Measurements from ENCODE around the gene TSHZ2. TPM values are rescaled to one million over a fixed set of nuclear protein-coding genes. Genes with fewer than 3 reads are reported as not detected.
"Not testable (repeated sequence)": the region's sequence is repeated elsewhere in the genome, so short reads cannot be mapped to it uniquely, and the experiment has no call there.

TSHZ2 gene
- polyA plus RNA-seq, 3 donors, result 1.2 to 47.5 (median 15.8) TPM

DNA sequence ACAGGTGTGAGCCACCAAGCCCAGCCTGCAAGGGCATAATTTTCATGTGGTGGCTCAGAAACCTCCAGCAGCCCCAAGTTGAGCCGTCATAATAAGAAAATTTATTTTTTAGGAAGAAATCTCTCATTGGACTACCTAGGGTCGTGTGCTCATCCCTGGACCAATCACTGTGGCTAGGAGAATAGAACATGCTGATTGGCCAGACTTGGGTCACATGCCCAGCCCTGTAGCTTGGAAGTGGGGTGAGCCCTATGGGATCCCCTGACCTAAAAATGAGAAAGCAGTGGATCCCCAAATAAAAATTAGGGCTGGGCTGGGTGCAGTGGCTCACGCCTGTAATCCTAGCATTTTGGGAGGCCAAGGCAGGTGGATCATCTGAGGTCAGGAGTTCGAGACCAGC lies 466.2 kb downstream of the TSHZ2 start:
- 84 to 89% (median 86%) methylated on average over 4 of the region's 4 CpGs for WGBS, 3 donors
- no peak overlapping the region for H3K27ac ChIP-seq (ENCODE audit: low read depth, low read length)

DNA sequence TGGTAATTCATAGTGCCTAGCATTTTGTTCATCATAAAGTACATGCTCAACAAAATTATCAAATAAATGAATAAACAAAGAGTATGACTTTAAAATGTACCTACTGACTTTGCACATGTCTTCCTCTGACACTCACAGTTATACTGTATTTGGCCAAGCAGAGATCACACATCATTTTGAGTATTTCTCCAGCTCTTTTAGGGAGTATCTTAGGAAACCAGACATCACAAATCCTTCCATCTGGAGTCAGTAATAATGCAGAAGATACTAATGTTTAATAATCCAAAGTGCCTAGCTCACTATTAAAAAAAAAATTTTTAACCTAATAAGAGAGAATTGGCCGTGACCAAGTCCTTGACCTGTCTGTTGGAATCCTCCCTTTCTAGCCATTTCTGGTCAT lies 466.9 kb downstream of the TSHZ2 start:
- 76 to 95% (median 95%) methylated on average over 1 of the region's 1 CpG for WGBS, 3 donors
- no peak overlapping the region for H3K27ac ChIP-seq (ENCODE audit: low read depth, low read length)

GRCh38 chr20:53439616-53440015 lies 467.5 kb downstream of the TSHZ2 start:
- no peak overlapping the region for H3K27ac ChIP-seq (ENCODE audit: low read depth, low read length)
- 65 to 84% (median 73%) methylated on average over 2 of the region's 2 CpGs for WGBS, 3 donors

DNA sequence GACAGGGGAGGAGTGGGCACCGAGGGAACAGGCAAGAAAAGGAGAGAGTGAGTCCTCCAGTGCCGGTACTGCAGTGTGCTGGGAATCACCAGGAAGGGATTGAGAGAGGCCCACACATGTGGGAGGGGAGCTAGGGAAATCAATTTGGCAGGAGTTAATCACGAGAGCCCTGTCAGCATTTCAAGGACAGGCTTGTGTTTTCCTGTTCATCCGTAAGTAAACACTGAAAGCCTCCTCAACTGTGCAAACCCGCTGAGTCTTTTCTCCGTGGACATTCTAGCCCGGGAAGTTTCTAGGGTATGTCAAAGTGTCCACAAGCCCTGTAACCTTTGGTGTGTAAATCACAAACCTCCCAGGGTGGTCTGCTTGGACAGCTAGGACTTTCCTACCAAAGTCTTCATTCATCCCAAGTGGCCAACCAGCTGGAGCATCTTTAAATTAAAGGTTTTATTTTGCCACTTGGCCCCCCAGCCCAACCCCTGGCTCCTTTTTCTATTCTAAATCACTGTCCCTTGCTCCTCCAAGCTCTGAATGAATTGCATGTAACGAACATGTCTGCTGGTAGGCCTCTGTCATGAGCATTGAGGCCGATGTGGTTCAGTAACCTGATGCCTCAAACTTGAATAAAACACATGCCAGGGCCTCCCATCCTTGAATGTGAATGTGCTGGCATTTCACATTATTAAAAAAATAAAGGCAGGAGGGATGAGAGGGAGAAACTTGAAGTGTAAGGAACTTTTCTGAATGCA lies 472.4 kb downstream of the TSHZ2 start:
- 35 to 57% (median 40%) methylated on average over 9 of the region's 9 CpGs for WGBS, 3 donors
- H3K27ac ChIP-seq (ENCODE audit: low read depth, low read length), result no peak overlapping the region

GRCh38 chr20:53445321-53445731 lies 473.2 kb downstream of the TSHZ2 start:
- 43 to 67% (median 52%) methylated on average over 6 of the region's 6 CpGs for WGBS, 3 donors
- no peak overlapping the region for H3K27ac ChIP-seq (ENCODE audit: low read depth, low read length)

- 78 to 86% (median 80%) methylated on average over 7 of the region's 7 CpGs for WGBS, 3 donors
- no peak overlapping the region for H3K27ac ChIP-seq (ENCODE audit: low read depth, low read length)
Measured at GRCh38 chr20:53445932-53446331, 473.8 kb downstream of the TSHZ2 start.

DNA sequence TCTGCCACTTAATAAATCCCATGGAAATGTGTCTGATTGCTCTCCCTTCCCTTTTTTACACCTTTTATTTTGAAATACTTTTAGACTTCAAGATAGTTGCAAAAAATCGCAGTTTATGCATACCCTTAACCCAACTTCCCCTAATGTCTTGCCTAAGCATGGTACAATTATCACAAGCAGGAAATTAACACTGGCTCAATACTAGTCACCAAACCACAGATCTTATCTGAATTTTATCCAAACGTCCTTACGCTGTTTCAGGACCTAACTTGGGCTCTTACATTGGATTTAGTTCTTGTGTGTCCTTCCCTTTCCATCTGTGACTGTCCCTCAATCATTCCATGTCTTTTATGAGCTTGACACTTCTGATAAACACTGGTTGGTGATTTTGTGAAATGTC lies 475.2 kb downstream of the TSHZ2 start:
- 50 to 72% (median 57%) methylated on average over 3 of the region's 3 CpGs for WGBS, 3 donors
- H3K27ac ChIP-seq (ENCODE audit: low read depth, low read length), result no peak overlapping the region

GRCh38 chr20:53448426-53448825 lies 476.3 kb downstream of the TSHZ2 start:
- WGBS, 3 donors, result 76 to 93% (median 82%) methylated on average over 1 of the region's 1 CpG
- H3K27ac ChIP-seq (ENCODE audit: low read depth, low read length), result no peak overlapping the region

DNA sequence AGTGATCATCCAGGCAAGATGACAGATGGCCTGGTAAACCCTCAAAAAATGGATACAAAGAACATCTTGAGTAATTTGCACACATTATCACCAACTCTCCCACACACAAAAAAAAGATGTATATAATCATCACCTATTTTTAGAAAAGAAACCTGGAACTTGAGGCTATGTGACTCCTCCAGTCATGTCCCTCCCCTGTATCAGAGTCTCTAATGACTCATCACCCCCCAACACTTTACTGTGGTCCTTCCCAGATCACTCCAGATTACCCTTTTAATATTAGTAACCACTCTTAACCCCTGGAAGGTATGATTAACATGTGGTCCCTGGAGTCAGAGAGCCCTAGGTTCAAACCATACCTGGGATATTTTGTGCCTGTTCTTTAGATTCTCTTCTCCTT lies 476.7 kb downstream of the TSHZ2 start:
- no peak overlapping the region for H3K27ac ChIP-seq (ENCODE audit: low read depth, low read length)

- 88 to 93% (median 92%) methylated on average over 4 of the region's 4 CpGs for WGBS, 3 donors
- no peak overlapping the region for H3K27ac ChIP-seq (ENCODE audit: low read depth, low read length)
Measured at GRCh38 chr20:53453076-53453475, 480.9 kb downstream of the TSHZ2 start.

GRCh38 chr20:53454675-53455276 lies 482.6 kb downstream of the TSHZ2 start:
- WGBS, 3 donors, result 89 to 96% (median 91%) methylated on average over 6 of the region's 6 CpGs
- H3K27ac ChIP-seq (ENCODE audit: low read depth, low read length), result no peak overlapping the region

DNA sequence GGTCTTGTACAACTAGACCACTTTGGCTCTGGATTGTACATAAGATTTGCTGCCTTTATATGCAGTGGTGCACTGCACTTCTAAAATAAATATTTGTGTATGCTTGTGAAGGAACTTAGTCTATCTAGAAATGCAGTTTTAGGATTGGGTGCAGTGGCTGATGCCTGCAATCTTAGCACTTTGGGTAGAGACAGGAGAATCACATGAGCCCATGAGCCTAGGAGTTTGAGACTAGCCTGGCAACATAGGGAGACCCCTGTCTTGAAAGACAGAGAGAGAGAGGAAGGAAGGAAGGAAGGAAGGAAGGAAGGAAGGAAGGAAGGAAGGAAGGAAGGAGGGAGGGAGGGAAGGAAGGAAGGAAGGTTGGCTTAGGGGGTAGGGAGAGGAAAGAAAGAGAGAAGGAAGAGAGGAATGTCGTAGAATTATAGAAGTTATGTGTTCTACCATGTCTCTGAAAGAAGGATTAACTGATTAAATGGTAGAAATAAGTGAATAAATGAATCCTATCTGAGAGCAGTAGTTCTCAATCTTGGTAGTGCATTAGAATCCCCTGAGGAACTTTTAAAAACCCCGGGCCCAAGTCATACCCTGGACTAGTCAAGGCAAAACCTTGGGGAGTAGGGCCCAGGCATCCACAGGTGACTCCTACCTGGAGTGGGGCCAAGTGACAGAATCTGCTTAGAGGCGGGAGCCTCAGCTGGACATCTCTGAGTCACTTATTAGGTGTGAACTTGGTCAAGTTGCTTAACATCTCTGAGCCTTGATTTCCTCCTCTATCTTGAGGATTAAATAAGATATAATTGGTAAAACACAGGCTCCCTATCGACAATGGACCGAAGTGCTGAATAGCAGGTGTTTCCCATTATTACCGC lies 491.2 kb downstream of the TSHZ2 start:
- WGBS, 3 donors, result 93 to 96% (median 93%) methylated on average over 6 of the region's 6 CpGs
- no peak overlapping the region for H3K27ac ChIP-seq (ENCODE audit: low read depth, low read length)

GRCh38 chr20:53466279-53466678 lies 494.1 kb downstream of the TSHZ2 start:
- 84 to 93% (median 90%) methylated on average over 4 of the region's 4 CpGs for WGBS, 3 donors

GRCh38 chr20:53468587-53468986 lies 496.4 kb downstream of the TSHZ2 start:
- WGBS, 3 donors, result 60 to 72% (median 64%) methylated on average over 5 of the region's 5 CpGs
- no peak overlapping the region for H3K27ac ChIP-seq (ENCODE audit: low read depth, low read length)

More at GRCh38 chr20:53466279-53466678, 494.1 kb downstream of the TSHZ2 start:
- H3K27ac ChIP-seq (ENCODE audit: low read depth, low read length), result no peak overlapping the region

DNA sequence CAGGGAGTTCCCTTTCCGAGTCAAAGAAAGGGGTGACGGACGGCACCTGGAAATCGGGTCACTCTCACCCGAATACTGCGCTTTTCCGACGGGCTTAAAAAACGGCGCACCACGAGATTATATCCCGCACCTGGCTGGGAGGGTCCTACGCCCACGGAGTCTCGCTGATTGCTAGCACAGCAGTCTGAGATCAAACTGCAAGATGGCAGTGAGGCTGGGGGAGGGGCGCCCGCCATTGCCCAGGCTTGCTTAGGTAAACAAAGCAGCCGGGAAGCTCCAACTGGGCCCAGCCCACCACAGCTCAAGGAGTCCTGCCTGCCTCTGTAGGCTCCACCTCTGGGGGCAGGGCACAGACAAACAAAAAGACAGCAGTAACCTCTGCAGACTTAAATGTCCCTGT lies 500.7 kb downstream of the TSHZ2 start:
- WGBS, 3 donors, result 88 to 97% (median 89%) methylated on average over 6 to 18 of the region's 18 CpGs
- H3K27ac ChIP-seq (ENCODE audit: low read depth, low read length), result not testable (repeated sequence)

DNA sequence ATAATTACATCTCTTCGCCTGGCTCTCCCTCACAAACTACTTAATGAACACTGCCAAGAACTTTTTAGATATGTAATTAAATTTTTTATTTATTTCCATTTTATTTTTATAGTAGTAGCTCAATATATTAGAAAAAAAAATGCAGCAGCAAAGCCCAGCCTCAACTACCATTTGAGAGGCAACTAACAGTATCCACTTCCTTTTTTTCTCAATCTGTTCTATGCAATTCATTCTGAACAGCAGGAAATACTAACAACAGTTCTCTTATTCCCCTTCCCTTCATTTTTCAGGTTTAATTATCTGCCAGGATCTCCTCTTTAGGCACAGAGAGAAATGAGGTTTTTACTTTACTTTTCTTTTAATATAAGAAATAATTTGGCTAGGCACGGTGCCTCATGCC lies 508.8 kb downstream of the TSHZ2 start:
- 91 to 97% (median 93%) methylated on average over 2 of the region's 2 CpGs for WGBS, 3 donors

GRCh38 chr20:53487461-53488200 lies 515.5 kb downstream of the TSHZ2 start:
- WGBS, 3 donors, result 63 to 72% (median 71%) methylated on average over 4 of the region's 4 CpGs
- no peak overlapping the region for H3K27ac ChIP-seq (ENCODE audit: low read depth, low read length)

More for the DNA sequence above, 508.8 kb downstream of the TSHZ2 start:
- no peak overlapping the region for H3K27ac ChIP-seq (ENCODE audit: low read depth, low read length)

- H3K27ac ChIP-seq (ENCODE audit: low read depth, low read length), result no peak overlapping the region
- WGBS, 3 donors, result 89 to 94% (median 90%) methylated on average over 6 of the region's 6 CpGs
Measured at GRCh38 chr20:53488775-53489272, 516.7 kb downstream of the TSHZ2 start.

Measured in adipose tissue (tissue), 3 donors.